ENCODE measurements around the gene IGF2BP3.

DNA sequence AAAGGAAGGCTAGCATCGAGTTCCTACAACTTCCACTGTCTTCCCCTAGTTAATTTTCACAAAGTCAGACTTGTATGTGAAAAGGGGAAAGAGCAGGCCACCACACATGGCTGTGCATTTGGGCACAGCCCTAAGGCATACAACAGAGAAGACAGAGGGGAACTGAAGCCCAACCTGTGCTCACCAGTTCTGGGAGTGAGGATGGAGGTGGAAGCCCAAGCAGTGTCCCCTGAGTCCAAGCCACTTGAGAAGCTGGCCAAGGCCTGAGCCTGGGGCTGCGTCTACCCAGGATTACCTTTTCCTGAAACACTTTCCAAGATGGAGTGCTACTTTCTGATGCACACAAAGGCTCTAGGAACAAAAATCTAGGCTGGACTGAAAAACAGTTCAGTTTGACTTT is 203.4 kb downstream of the IGF2BP3 start:
- TF ChIP-seq NFYA (IDR thresholded peaks at IDR 0.05; ENCODE audit: borderline replicate concordance, low read depth, low read length) (no peak), CTCF (IDR thresholded peaks at IDR 0.05 in 2 of 3, conservative IDR thresholded peaks at IDR 0.05 in 1 of 3; ENCODE audit: control insufficient read depth in 2 of 3, extremely low read depth in 1 of 3, insufficient read depth in 1 of 3, low read depth in 3 of 3, low read length in 3 of 3) (no peak), BCLAF1 (IDR thresholded peaks at IDR 0.05) (no peak), BACH1 (IDR thresholded peaks at IDR 0.05; ENCODE audit: borderline replicate concordance) (no peak)

All from GM12878 (cell line).